Esophagus muscularis mucosa (tissue), 4 donors: Measurements from ENCODE around the gene IFNGR2. TPM values are rescaled to one million over a fixed set of nuclear protein-coding genes. Genes with fewer than 3 reads are reported as not detected.

ENCODE experiments used
- DNase-seq: peaks from one replicate; pipeline ENCODE4 v3.0.0-alpha.2; 2017; ENCODE audit errors: extremely low spot score
- H3K27ac ChIP-seq, 4 donors: fragments of 200-600 bp; sonication (generic); replicated peaks in 1 of 4; 1 replicate in 3 of 4; 2 replicates in 1 of 4; pipeline ENCODE4 v1.5.1; 2016 to 2019; ENCODE audit warnings: mild to moderate bottlenecking in 1 of 4
- H3K27me3 ChIP-seq, 4 donors: fragments of 200-600 bp; sonication (generic); one replicate each; pipeline versions ENCODE4 v1.5.1 to v1.6.0; 2016 to 2019
- H3K36me3 ChIP-seq, 4 donors: fragments of 200-600 bp; sonication (generic); one replicate each; pipeline ENCODE4 v1.5.1; 2016 to 2019
- H3K4me1 ChIP-seq, 4 donors: fragments of 200-600 bp; sonication (generic); one replicate each; pipeline ENCODE4 v1.5.1; 2016 to 2019
- H3K4me3 ChIP-seq, 4 donors: fragments of 200-600 bp; sonication (generic); 1 replicate in 2 of 4; 2 replicates in 2 of 4; pipeline ENCODE4 v1.5.1; 2016 to 2019; ENCODE audit warnings: mild to moderate bottlenecking in 4 of 4, moderate library complexity in 1 of 4
- H3K9me3 ChIP-seq, 4 donors: fragments of 200-600 bp; sonication (generic); 1 replicate in 3 of 4; 2 replicates in 1 of 4; pipeline ENCODE4 v1.5.1; 2016 to 2019
- CTCF ChIP-seq, 3 experiments: fragments of 200-600 bp in 2 of 3; fragments of 450-650 bp in 1 of 3; sonication (generic) in 2 of 3; IDR thresholded peaks; one replicate each; pipeline ENCODE4 v1.5.1; 2017 to 2019; ENCODE audit warnings: antibody characterized with exemption in 3 of 3, mild to moderate bottlenecking in 2 of 3, moderate library complexity in 1 of 3
- EP300 ChIP-seq: sonication (generic); formaldehyde crosslinking; IDR thresholded peaks from one replicate; pipeline ENCODE4 v1.6.1; 2017; ENCODE audit warnings: antibody characterized with exemption
- POLR2A ChIP-seq: fragments of 450-650 bp; IDR thresholded peaks from one replicate; pipeline ENCODE4 v1.6.1; 2017; ENCODE audit warnings: antibody characterized with exemption, moderate library complexity, mild to moderate bottlenecking, low read depth
- POLR2AphosphoS5 ChIP-seq, 2 donors: sonication (generic); formaldehyde crosslinking; IDR thresholded peaks; one replicate each; pipeline ENCODE4 v1.6.1; 2017; ENCODE audit warnings: antibody characterized with exemption in 2 of 2
- WGBS: methylation state at CpG from one replicate; pipeline ENCODE4 v1.1.5; 2018; 5-methylcytosine and 5-hydroxymethylcytosine counted together
- intact Hi-C: fragments of 100-400 bp; cut with DNase I; formaldehyde crosslinking; loops from one replicate; pipeline ENCODE4 v1.15.1; 2023
- total RNA-seq, 4 donors: library from RNA; depleted of rRNA; stranded (reverse); fragments of >200 nt; gene quantifications; one replicate each; pipeline versions ENCODE4 v1.1.0 to v1.2.1, GENCODE V29; 2016

IFNGR2 gene
- total RNA-seq, 4 donors from 2014 or later, result 28.7 to 56.3 (median 39.3) TPM

- H3K9me3 ChIP-seq, result no peaks in the 10 kb centered on the region
- 82% methylated on average over 4 of the region's 4 CpGs for WGBS
- peaks cover 0 to 37% (median 33%) of the 10 kb centered on the region in 4 donors for H3K36me3 ChIP-seq
- H3K27me3 ChIP-seq, result no peaks in the 10 kb centered on the region
- intact Hi-C loops, result loop anchor here (5.0 kb wide), 1 partner anchor 162 kb away; no protein-coding TSS in a partner anchor
- TF ChIP-seq POLR2AphosphoS5 (IDR thresholded peaks at IDR 0.05) (no peak), POLR2A (no peak), EP300 (no peak), CTCF (IDR thresholded peaks at IDR 0.05) (no peak)
- H3K27ac ChIP-seq, result peak overlapping the region in 1 of 4 donors; percentile 37
- peaks cover 17 to 25% (median 22%) of the 10 kb centered on the region in 4 donors for H3K4me1 ChIP-seq
- H3K4me3 ChIP-seq, result no peak overlapping the region
- DNase-seq, result no peak
Observed at GRCh38 chr21:33359446-33359845, 43.8 kb upstream of the IFNGR2 start.

DNA sequence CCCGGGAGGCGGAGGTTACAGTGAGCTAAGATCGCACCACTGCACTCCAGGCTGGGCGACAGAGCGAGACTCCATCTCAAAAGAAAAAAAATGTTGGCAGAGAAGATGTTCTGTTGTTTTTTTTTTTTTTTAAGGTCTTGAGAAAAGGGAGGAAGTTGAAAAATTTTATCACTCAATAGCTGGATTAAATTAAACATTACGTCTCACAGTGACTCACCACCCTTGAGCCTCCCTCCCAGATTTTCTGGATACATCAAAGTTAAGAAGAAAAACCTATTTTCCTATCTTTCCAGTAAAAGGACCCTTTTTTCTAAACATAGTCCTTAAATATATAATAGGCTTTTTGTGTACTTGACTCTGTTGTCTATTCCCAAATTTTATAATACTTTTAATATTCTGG, 42.9 kb upstream of the IFNGR2 start:
- Histone ChIP-seq H3K4me3 (no peak overlapping the region), H3K27me3 (no peaks in the 10 kb centered on the region), H3K9me3 (no peaks in the 10 kb centered on the region), H3K36me3 (peaks cover 0 to 28% (median 26%) of the 10 kb centered on the region in 4 donors), H3K27ac (peak overlapping the region; percentile 29 to 47 (median 36)), H3K4me1 (peaks cover 17 to 25% (median 22%) of the 10 kb centered on the region in 4 donors)
- WGBS, result 75% methylated on average over 6 of the region's 6 CpGs
- no peak for DNase-seq
- intact Hi-C loops, result loop anchor here (5.0 kb wide), 1 partner anchor 87 kb away; no protein-coding TSS in a partner anchor
- TF ChIP-seq POLR2AphosphoS5 (IDR thresholded peaks at IDR 0.05), result no peak
- no peak for TF ChIP-seq CTCF (IDR thresholded peaks at IDR 0.05)
- TF ChIP-seq EP300, result no peak
- no peak for TF ChIP-seq POLR2A

DNA sequence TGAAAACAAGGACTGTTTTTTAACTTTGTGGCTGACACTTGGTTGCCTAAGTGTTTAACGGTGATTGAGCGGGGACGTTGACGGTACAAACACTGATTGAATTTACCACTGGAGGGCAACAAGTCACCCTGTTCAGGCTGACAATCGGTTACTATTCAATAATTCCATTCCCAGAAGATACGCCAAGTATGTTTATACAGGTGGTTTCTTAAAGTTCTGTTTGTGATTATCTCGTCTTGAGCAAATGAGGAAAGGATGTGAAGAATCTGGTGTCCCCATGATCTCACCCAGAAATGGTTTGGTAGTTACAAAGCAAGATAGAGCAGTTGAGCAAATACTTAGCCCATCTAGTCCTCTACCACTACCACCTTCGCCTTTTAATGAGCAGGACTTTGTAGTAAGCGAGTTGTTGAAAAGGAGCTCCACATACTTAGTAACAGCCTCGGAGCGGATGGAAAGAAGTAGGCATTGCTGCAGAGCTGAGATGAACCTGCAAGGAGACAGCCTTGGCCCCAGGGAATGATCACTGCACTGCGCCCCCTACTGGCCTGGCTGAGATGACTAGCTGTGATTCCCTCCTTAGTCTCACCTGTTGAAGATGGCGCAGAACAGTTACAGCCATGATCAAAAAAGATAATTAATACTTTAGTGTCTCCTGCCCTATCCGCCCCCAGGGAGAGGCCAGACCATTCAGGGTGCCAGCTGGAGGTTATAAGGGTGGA, 42.2 kb upstream of the IFNGR2 start:
- peak overlapping the region in 3 of 4 donors; percentile 9 to 26 (median 24) for H3K4me3 ChIP-seq
- peak overlapping the region; percentile 7 to 47 (median 36) for H3K27ac ChIP-seq
- peaks cover 17 to 25% (median 22%) of the 10 kb centered on the region in 4 donors for H3K4me1 ChIP-seq
- peak; percentile 94 for DNase-seq
- H3K36me3 ChIP-seq, result peaks cover 0 to 21% (median 19%) of the 10 kb centered on the region in 4 donors
- no peaks in the 10 kb centered on the region for H3K27me3 ChIP-seq
- intact Hi-C loops, result loop anchor here (5.0 kb wide), 1 partner anchor 86 kb away; no protein-coding TSS in a partner anchor
- peak; percentile 72 to 79 (median 77) for TF ChIP-seq CTCF (IDR thresholded peaks at IDR 0.05)
- peak in 1 of 2 donors; percentile 29 for TF ChIP-seq POLR2AphosphoS5 (IDR thresholded peaks at IDR 0.05)
- TF ChIP-seq EP300, result no peak
- no peaks in the 10 kb centered on the region for H3K9me3 ChIP-seq
- WGBS, result 30% methylated on average over 14 of the region's 14 CpGs

DNA sequence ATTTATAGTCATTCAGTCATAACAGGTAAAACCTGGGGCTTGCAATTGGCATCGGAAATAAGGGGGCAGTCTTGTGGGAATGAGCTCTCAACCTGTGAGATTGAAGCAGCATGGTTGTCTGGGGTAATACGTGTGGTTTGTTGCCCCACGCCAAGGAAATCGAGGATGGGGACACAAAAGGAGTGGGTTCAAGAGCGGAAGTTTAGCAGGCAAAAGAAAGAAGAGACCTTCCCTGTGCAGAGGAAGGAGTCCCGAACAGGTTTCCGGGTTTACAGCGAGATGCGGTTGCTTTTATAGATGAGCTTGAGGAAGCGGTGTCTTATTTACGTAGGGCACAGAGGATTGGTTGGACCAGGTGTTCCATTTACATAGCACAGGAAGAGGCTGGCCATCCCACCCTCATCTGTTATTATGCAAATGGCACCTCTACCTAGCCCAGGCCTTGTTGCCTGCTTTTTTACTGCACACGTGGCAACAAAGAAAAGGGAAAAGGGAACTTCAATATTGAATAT, 41.1 kb upstream of the IFNGR2 start:
- 38% methylated on average over 12 of the region's 12 CpGs for WGBS
- Histone ChIP-seq H3K4me1 (peaks cover 17 to 25% (median 22%) of the 10 kb centered on the region in 4 donors), H3K9me3 (peaks cover 0 to 8% (median 3%) of the 10 kb centered on the region in 4 donors), H3K27ac (peak overlapping the region in 2 of 4 donors; percentile 32 to 35), H3K27me3 (no peaks in the 10 kb centered on the region), H3K36me3 (peaks cover 0 to 10% (median 8%) of the 10 kb centered on the region in 4 donors), H3K4me3 (peak overlapping the region in 2 of 4 donors; percentile 9 to 26)
- DNase-seq, result peak; percentile 91
- intact Hi-C loops, result loop anchor here (5.0 kb wide), 1 partner anchor 85 kb away; no protein-coding TSS in a partner anchor
- peak; percentile 21 to 71 for TF ChIP-seq POLR2AphosphoS5 (IDR thresholded peaks at IDR 0.05)
- TF ChIP-seq EP300, result no peak
- TF ChIP-seq CTCF (IDR thresholded peaks at IDR 0.05), result no peak
- no peak for TF ChIP-seq POLR2A
